A549 (cell line): ENCODE results near the gene PLEKHA7. TPM values are rescaled to one million over a fixed set of nuclear protein-coding genes. Genes with fewer than 3 reads are reported as not detected.
A peak's percentile ranks its signal among the peaks of the same experiment; 100 is the strongest.

Experiments
- ATAC-seq, 2 experiments: fragments of 200-7000 bp in 1 of 2; fragments of >200 bp in 1 of 2; cut with Nextera tagmentation in 1 of 2; cut with Tn5 transposase in 1 of 2; 3 replicates each; pipeline versions ENCODE4 v1.8.0 to v1.9.1; 2018 to 2020; ENCODE audit warnings: mild to moderate bottlenecking in 1 of 2, moderate library complexity in 1 of 2
- CTCF ChIA-PET: fragments of 300-600 bp; sonication (Branson Sonifier 250); formaldehyde crosslinking; extraction: SDS; loops from one replicate; lab custom pipeline; 2021; ENCODE audit warnings: antibody characterized with exemption, inconsistent platforms; lab: Yijun Ruan, JAX
- POLR2A ChIA-PET: fragments of 350-600 bp; formaldehyde crosslinking; extraction: SDS; loops from one replicate; lab custom pipeline; 2021; ENCODE audit warnings: antibody characterized with exemption, inconsistent platforms; lab: Yijun Ruan, JAX
- DNase-seq, 2 experiments: peaks; one replicate each; pipeline versions ENCODE4 v3.0.0 to v3.0.0-alpha.2; 2011 to 2016; ENCODE audit warnings: low read depth in 1 of 2, low spot score in 1 of 2
- FAIRE-seq: peaks from 2 replicates; lab custom pipeline; 2011; peaks lifted over from hg19 to GRCh38; lab: Jason Lieb, UNC
- H3K27ac ChIP-seq, 2 experiments: fragments of >200 bp; sonication (Bioruptor Twin); formaldehyde crosslinking; 3 replicates each; pipeline ENCODE4 v1.5.1; 2016 to 2017
- H3K4me1 ChIP-seq: fragments of >200 bp; sonication (Bioruptor Twin); formaldehyde crosslinking; 3 replicates; pipeline ENCODE4 v1.6.1; 2016
- H3K4me2 ChIP-seq: fragments of >200 bp; sonication (Bioruptor Twin); formaldehyde crosslinking; 3 replicates; pipeline ENCODE4 v1.6.1; 2016
- H3K4me3 ChIP-seq: fragments of >200 bp; sonication (Bioruptor Twin); formaldehyde crosslinking; 3 replicates; pipeline ENCODE4 v1.5.1; 2016
- H3K9me3 ChIP-seq: fragments of >200 bp; sonication (Bioruptor Twin); formaldehyde crosslinking; 3 replicates; pipeline ENCODE4 v1.6.1; 2016
- BCL3 ChIP-seq: fragments of >200 bp; sonication (Bioruptor Twin); formaldehyde crosslinking; IDR thresholded peaks from 3 replicates; pipeline ENCODE4 v1.6.1; 2016
- CBX8 ChIP-seq: fragments of 200-600 bp; sonication (generic); IDR thresholded peaks from 2 replicates; pipeline ENCODE4 v1.6.1; 2016
- EHMT2 ChIP-seq: fragments of 200-600 bp; sonication (generic); IDR thresholded peaks from 2 replicates; pipeline ENCODE4 v1.6.1; 2016; ENCODE audit warnings: antibody characterized with exemption, low read depth, mild to moderate bottlenecking, moderate library complexity
- EP300 ChIP-seq, 2 experiments: fragments of >200 bp; sonication (Bioruptor Twin); formaldehyde crosslinking; IDR thresholded peaks; 2 replicates in 1 of 2; 3 replicates in 1 of 2; pipeline ENCODE4 v1.6.1; 2016 to 2017
- FOSB ChIP-seq: fragments of 250-450 bp; sonication (Bioruptor Pico); IDR thresholded peaks from 2 replicates; pipeline ENCODE4 v1.5.0; 2020; ENCODE audit warnings: mild to moderate bottlenecking, moderate library complexity
- GATA3 ChIP-seq: IDR thresholded peaks from 2 replicates; pipeline ENCODE4 v1.6.1; 2012; ENCODE audit warnings: borderline replicate concordance
- HES2 ChIP-seq: fragments of >200 bp; sonication (Bioruptor Twin); formaldehyde crosslinking; IDR thresholded peaks from 2 replicates; pipeline ENCODE4 v1.6.1; 2016
- HEYL ChIP-seq: fragments of 250-450 bp; sonication (Bioruptor Pico); IDR thresholded peaks from 2 replicates; pipeline ENCODE4 v1.8.0; 2021; ENCODE audit warnings: mild to moderate bottlenecking, moderate library complexity
- JUN ChIP-seq, 2 experiments: fragments of >200 bp; sonication (Bioruptor Twin); formaldehyde crosslinking; IDR thresholded peaks; 2 replicates in 1 of 2; 3 replicates in 1 of 2; pipeline ENCODE4 v1.6.1; 2016 to 2017
- KDM1A ChIP-seq: fragments of 200-600 bp; sonication (generic); IDR thresholded peaks from 2 replicates; pipeline ENCODE4 v1.6.1; 2016; ENCODE audit warnings: low read depth, mild to moderate bottlenecking
- MAX ChIP-seq: IDR thresholded peaks from 2 replicates; pipeline ENCODE4 v1.6.1; 2012
- MAZ ChIP-seq: fragments of 150-350 bp; IDR thresholded peaks from 2 replicates; pipeline ENCODE4 v1.6.1; 2014; ENCODE audit warnings: antibody characterized with exemption, low read depth, low read length, borderline replicate concordance
- MYC ChIP-seq: IDR thresholded peaks from 2 replicates; pipeline ENCODE4 v1.6.1; 2012; ENCODE audit warnings: mild to moderate bottlenecking, inconsistent platforms, low read length, improper control_type of control experiment, borderline replicate concordance
- PBX3 ChIP-seq: IDR thresholded peaks from 2 replicates; pipeline ENCODE4 v1.6.1; 2012
- PHF8 ChIP-seq: fragments of 200-600 bp; sonication (generic); IDR thresholded peaks from 2 replicates; pipeline ENCODE4 v1.6.1; 2016; ENCODE audit warnings: low read depth, mild to moderate bottlenecking, antibody characterized with exemption, moderate library complexity, borderline replicate concordance
- POLR2A ChIP-seq: IDR thresholded peaks from 2 replicates; pipeline ENCODE4 v1.6.1; 2012; ENCODE audit warnings: mild to moderate bottlenecking, low read length
- RAD21 ChIP-seq, 2 experiments: fragments of >200 bp in 1 of 2; sonication (Bioruptor Twin) in 1 of 2; formaldehyde crosslinking in 1 of 2; IDR thresholded peaks in 1 of 2; conservative IDR thresholded peaks in 1 of 2; 2 replicates in 1 of 2; 3 replicates in 1 of 2; pipeline ENCODE4 v1.6.1; 2012 to 2018; ENCODE audit warnings: inconsistent platforms in 1 of 2
- RARB ChIP-seq: fragments of 250-450 bp; sonication (Bioruptor Pico); IDR thresholded peaks from 2 replicates; pipeline ENCODE4 v1.8.0; 2021; ENCODE audit warnings: mild to moderate bottlenecking, moderate library complexity
- RCOR1 ChIP-seq: fragments of 150-350 bp; IDR thresholded peaks from 2 replicates; pipeline ENCODE4 v1.6.1; 2014; ENCODE audit warnings: antibody characterized with exemption, low read length, low read depth
- RFX5 ChIP-seq: fragments of 450-650 bp; IDR thresholded peaks from 2 replicates; pipeline ENCODE4 v1.7.1; 2014; ENCODE audit warnings: antibody characterized with exemption, mild to moderate bottlenecking, moderate library complexity
- TP53 ChIP-seq: fragments of 250-450 bp; sonication (Bioruptor Pico); IDR thresholded peaks from 2 replicates; pipeline ENCODE4 v1.5.0; 2021; ENCODE audit warnings: mild to moderate bottlenecking, moderate library complexity
- ZFP36 ChIP-seq: fragments of 450-650 bp; IDR thresholded peaks from 2 replicates; pipeline ENCODE4 v1.6.1; 2014; ENCODE audit warnings: borderline replicate concordance; ENCODE audit not compliant: partially characterized antibody
- ZSCAN20 ChIP-seq: fragments of 250-450 bp; sonication (Bioruptor Pico); IDR thresholded peaks from 2 replicates; pipeline ENCODE4 v1.8.0; 2022; ENCODE audit warnings: mild to moderate bottlenecking, moderate library complexity
- WGBS: methylation state at CpG from one replicate; pipeline ENCODE4 v1.1.6; 2017; ENCODE audit errors: missing lambda C conversion rate; 5-methylcytosine and 5-hydroxymethylcytosine counted together
- polyA plus RNA-seq, 4 experiments: library from polyadenylated mRNA; depleted of rRNA in 3 of 4; stranded (reverse); fragments of >200 nt; fragmentation: RNase III in 1 of 4; extraction: RNeasy Plus Mini Kit Qiagen cat#74134 plus additional on column Dnase treatment in 1 of 4; gene quantifications; 2 replicates in 3 of 4; 3 replicates in 1 of 4; pipeline ENCODE4 v1.2.3, GENCODE V29; 2011 to 2017
- TF ChIP-seq, protein P1 (sequence below): IDR thresholded peaks from 2 replicates; pipeline ENCODE4 v1.6.1; 2012; ENCODE audit warnings: low read depth, borderline replicate concordance
- TF ChIP-seq, protein P2 (sequence below): fragments of 250-450 bp; sonication (Bioruptor Pico); IDR thresholded peaks from 2 replicates; pipeline ENCODE4 v1.5.0; 2021; ENCODE audit warnings: mild to moderate bottlenecking, moderate library complexity, borderline replicate concordance
- TF ChIP-seq, protein P3 (sequence below): fragments of >200 bp; sonication (Bioruptor Twin); formaldehyde crosslinking; IDR thresholded peaks from 3 replicates; pipeline ENCODE4 v1.5.1; 2016

Gene PLEKHA7
- polyA plus RNA-seq, 2 of the 4 experiments (the other 2 are of a cell fraction): 8.7 to 13.8 TPM

GRCh38 chr11:16738193-16738946, 275.8 kb downstream of the PLEKHA7 start, which contains the start of gene C11orf58:
Gene C11orf58, plus strand, starts transcription at chr11:16738647. Its CDS starts 132 bp downstream, at chr11:16738779.
- POLR2A ChIA-PET: interaction anchor here (0.5 to 1.3 kb wide), 5 partner anchors 12 to 505 kb away, joined by 3 read pairs; no protein-coding TSS in a partner anchor
- H3K27ac ChIP-seq: peak within 1 kb of the TSS; percentile 92 to 97
- ATAC-seq (peak; percentile 98 to 99), FAIRE-seq (no peak), DNase-seq (peak; percentile 90 to 97)
- peaks cover 18% of the 10 kb centered on the region; the same call in 2 of the 3 replicates for H3K4me1 ChIP-seq
- whole genome bisulfite sequencing: 1% methylated on average over 45 of the region's 47 CpGs
- peak within 1 kb of the TSS; percentile 86 for H3K4me2 ChIP-seq
- H3K4me3 ChIP-seq: peak within 1 kb of the TSS; percentile 88
- H3K9me3 ChIP-seq: no peaks in the 10 kb centered on the region
- TF ChIP-seq PBX3: 0 out of 2 replicates have a peak, but pooled peaks have one; percentile 27
- TF ChIP-seq FOSB (CRISPR knock-in tag): no peak
- TF ChIP-seq RFX5: peak; percentile 36; the same call in 1 of the 2 replicates
- TF ChIP-seq EHMT2: no peak
- peak; percentile 99 for TF ChIP-seq PHF8
- TF ChIP-seq, protein P1, sequence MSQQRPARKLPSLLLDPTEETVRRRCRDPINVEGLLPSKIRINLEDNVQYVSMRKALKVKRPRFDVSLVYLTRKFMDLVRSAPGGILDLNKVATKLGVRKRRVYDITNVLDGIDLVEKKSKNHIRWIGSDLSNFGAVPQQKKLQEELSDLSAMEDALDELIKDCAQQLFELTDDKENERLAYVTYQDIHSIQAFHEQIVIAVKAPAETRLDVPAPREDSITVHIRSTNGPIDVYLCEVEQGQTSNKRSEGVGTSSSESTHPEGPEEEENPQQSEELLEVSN: no peak
- peak; percentile 95 for TF ChIP-seq BCL3
- TF ChIP-seq, protein P2, sequence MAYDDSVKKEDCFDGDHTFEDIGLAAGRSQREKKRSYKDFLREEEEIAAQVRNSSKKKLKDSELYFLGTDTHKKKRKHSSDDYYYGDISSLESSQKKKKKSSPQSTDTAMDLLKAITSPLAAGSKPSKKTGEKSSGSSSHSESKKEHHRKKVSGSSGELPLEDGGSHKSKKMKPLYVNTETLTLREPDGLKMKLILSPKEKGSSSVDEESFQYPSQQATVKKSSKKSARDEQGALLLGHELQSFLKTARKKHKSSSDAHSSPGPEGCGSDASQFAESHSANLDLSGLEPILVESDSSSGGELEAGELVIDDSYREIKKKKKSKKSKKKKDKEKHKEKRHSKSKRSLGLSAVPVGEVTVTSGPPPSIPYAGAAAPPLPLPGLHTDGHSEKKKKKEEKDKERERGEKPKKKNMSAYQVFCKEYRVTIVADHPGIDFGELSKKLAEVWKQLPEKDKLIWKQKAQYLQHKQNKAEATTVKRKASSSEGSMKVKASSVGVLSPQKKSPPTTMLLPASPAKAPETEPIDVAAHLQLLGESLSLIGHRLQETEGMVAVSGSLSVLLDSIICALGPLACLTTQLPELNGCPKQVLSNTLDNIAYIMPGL: peak; percentile 74; the same call in 1 of the 2 replicates
- peak; percentile 84 to 91 for TF ChIP-seq JUN (IDR thresholded peaks at IDR 0.05)
- TF ChIP-seq KDM1A: no peak
- 0 out of 2 replicates have a peak, but pooled peaks have one; percentile 24 for TF ChIP-seq MAZ
- peak; percentile 83 for TF ChIP-seq POLR2A
- no peak for TF ChIP-seq EP300 (IDR thresholded peaks at IDR 0.05)
- peak; percentile 70 for TF ChIP-seq MAX
- no peak for TF ChIP-seq TP53 (CRISPR knock-in tag)
- no peak; the same call in 1 of the 2 replicates for TF ChIP-seq MYC
- CTCF ChIA-PET: interaction anchor here (0.7 to 1.1 kb wide), 3 partner anchors 50 to 1139 kb away, joined by 3 to 4 read pairs (median 3); no protein-coding TSS in a partner anchor

- Histone ChIP-seq H3K27ac (peak overlapping the region; percentile 92 to 97), H3K9me3 (no peaks in the 10 kb centered on the region), H3K4me3 (peak overlapping the region; percentile 88), H3K4me1 (peaks cover 14% of the 10 kb centered on the region; the same call in 2 of the 3 replicates), H3K4me2 (peak overlapping the region; percentile 72)
- ChIA-PET POLR2A (interaction anchor here (0.5 to 1.3 kb wide), 4 partner anchors 23 to 506 kb away, joined by 3 read pairs; no protein-coding TSS in a partner anchor), CTCF (interaction anchor here (0.6 to 1.0 kb wide), 3 partner anchors 532 to 1139 kb away, joined by 3 to 4 read pairs (median 3); no protein-coding TSS in a partner anchor)
- ATAC-seq (peak; percentile 59 to 60; a peak in 5 of 6 replicates), DNase-seq (peak in 1 of 2 experiments; percentile 15), FAIRE-seq (no peak)
- 2% methylated on average over 6 of the region's 6 CpGs for WGBS
- TF ChIP-seq HEYL (CRISPR knock-in tag) (no peak), RAD21 (conservative IDR thresholded peaks at IDR 0.05 in 1 of 2, IDR thresholded peaks at IDR 0.05 in 1 of 2) (no peak), ZSCAN20 (CRISPR knock-in tag) (no peak), GATA3 (no peak), RCOR1 (no peak), PHF8 (no peak), ZFP36 (no peak), CBX8 (no peak), BCL3 (no peak), RARB (CRISPR knock-in tag) (no peak), HES2 (no peak)
- TF ChIP-seq, protein P3, sequence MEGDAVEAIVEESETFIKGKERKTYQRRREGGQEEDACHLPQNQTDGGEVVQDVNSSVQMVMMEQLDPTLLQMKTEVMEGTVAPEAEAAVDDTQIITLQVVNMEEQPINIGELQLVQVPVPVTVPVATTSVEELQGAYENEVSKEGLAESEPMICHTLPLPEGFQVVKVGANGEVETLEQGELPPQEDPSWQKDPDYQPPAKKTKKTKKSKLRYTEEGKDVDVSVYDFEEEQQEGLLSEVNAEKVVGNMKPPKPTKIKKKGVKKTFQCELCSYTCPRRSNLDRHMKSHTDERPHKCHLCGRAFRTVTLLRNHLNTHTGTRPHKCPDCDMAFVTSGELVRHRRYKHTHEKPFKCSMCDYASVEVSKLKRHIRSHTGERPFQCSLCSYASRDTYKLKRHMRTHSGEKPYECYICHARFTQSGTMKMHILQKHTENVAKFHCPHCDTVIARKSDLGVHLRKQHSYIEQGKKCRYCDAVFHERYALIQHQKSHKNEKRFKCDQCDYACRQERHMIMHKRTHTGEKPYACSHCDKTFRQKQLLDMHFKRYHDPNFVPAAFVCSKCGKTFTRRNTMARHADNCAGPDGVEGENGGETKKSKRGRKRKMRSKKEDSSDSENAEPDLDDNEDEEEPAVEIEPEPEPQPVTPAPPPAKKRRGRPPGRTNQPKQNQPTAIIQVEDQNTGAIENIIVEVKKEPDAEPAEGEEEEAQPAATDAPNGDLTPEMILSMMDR: no peak
These were observed 276.4 kb downstream of the PLEKHA7 start for GRCh38 chr11:16737818-16738192.
